Measurements from ENCODE around the gene TUBB4B. TPM values are rescaled to one million over a fixed set of nuclear protein-coding genes. Genes with fewer than 3 reads are reported as not detected.

TUBB4B gene
- total RNA-seq, 4 donors from 2014 or later, result 317 to 604 (median 408) TPM

- TF ChIP-seq CTCF (IDR thresholded peaks at IDR 0.05) (no peak), POLR2A (IDR thresholded peaks at IDR 0.05) (no peak)
- intact Hi-C loops (cut with DNase I; ENCODE audit: low total_unique reads), result no loop called here
- H3K4me3 ChIP-seq (ENCODE audit: low read depth, poor library complexity, severe bottlenecking), result no peak overlapping the region
- 91 to 95% methylated on average over 18 to 19 of the region's 19 CpGs for WGBS, 2 donors
- DNase-seq (ENCODE audit: low spot score in 2 of 2), result no peak
Observed at GRCh38 chr9:137214620-137215019, 26.5 kb upstream of the TUBB4B start.

GRCh38 chr9:137215196-137215986, 25.7 kb upstream of the TUBB4B start:
- TF ChIP-seq CTCF (IDR thresholded peaks at IDR 0.05) (no peak), POLR2A (IDR thresholded peaks at IDR 0.05) (no peak)
- WGBS, 2 donors, result 92 to 96% methylated on average over 18 to 19 of the region's 22 CpGs
- no peak for DNase-seq (ENCODE audit: low spot score in 2 of 2)
- intact Hi-C loops (cut with DNase I; ENCODE audit: low total_unique reads), result no loop called here
- no peak overlapping the region for H3K4me3 ChIP-seq (ENCODE audit: low read depth, poor library complexity, severe bottlenecking)

- WGBS, 2 donors, result 90 to 92% methylated on average over 19 to 29 of the region's 30 CpGs
- TF ChIP-seq CTCF (IDR thresholded peaks at IDR 0.05) (no peak), POLR2A (IDR thresholded peaks at IDR 0.05) (no peak)
- intact Hi-C loops (cut with DNase I; ENCODE audit: low total_unique reads), result no loop called here
- no peak for DNase-seq (ENCODE audit: low spot score in 2 of 2)
- H3K4me3 ChIP-seq (ENCODE audit: low read depth, poor library complexity, severe bottlenecking), result no peak overlapping the region
Observed at GRCh38 chr9:137216188-137216965, 24.7 kb upstream of the TUBB4B start.

GRCh38 chr9:137217276-137218211, 23.5 kb upstream of the TUBB4B start:
- intact Hi-C loops (cut with DNase I; ENCODE audit: low total_unique reads), result no loop called here
- H3K4me3 ChIP-seq (ENCODE audit: low read depth, poor library complexity, severe bottlenecking), result peak overlapping the region; percentile 25
- no peak for TF ChIP-seq POLR2A (IDR thresholded peaks at IDR 0.05)
- no peak for TF ChIP-seq CTCF (IDR thresholded peaks at IDR 0.05)
- 25 to 44% methylated on average over 23 to 31 of the region's 36 CpGs for WGBS, 2 donors
- DNase-seq (ENCODE audit: low spot score in 2 of 2), result peak; percentile 76 to 94

- no peak for DNase-seq (ENCODE audit: low spot score in 2 of 2)
- intact Hi-C loops (cut with DNase I; ENCODE audit: low total_unique reads), result no loop called here
- TF ChIP-seq POLR2A (IDR thresholded peaks at IDR 0.05) (no peak), CTCF (IDR thresholded peaks at IDR 0.05) (no peak)
- 63 to 72% methylated on average over 19 to 20 of the region's 30 CpGs for WGBS, 2 donors
- no peak overlapping the region for H3K4me3 ChIP-seq (ENCODE audit: low read depth, poor library complexity, severe bottlenecking)
Observed at GRCh38 chr9:137218212-137218753, 22.8 kb upstream of the TUBB4B start.

All from lower leg skin (tissue), 4 donors.